Measurements from ENCODE around the gene SCLT1.

DNA sequence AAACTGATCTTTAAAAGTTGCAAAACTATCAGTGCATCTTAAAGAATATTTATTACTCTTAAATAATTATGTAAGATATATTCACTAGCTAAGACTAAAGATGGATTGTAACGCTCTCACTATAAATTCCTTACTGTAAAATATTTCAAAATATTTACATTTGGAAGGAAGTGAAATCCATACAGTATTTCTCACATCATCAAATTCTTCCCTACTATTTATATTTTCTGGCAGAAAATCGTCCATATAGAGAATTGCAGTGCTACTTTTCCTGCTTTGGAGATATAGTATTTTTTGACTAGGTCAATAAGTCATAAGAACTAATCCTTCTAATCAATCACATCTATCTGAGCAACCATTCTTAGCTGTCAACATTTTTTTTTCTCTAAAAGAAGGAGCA lies 52.9 kb downstream of the SCLT1 start:
- TF ChIP-seq POLR2A (IDR thresholded peaks at IDR 0.05) = no peak
- TF ChIP-seq, protein P1, sequence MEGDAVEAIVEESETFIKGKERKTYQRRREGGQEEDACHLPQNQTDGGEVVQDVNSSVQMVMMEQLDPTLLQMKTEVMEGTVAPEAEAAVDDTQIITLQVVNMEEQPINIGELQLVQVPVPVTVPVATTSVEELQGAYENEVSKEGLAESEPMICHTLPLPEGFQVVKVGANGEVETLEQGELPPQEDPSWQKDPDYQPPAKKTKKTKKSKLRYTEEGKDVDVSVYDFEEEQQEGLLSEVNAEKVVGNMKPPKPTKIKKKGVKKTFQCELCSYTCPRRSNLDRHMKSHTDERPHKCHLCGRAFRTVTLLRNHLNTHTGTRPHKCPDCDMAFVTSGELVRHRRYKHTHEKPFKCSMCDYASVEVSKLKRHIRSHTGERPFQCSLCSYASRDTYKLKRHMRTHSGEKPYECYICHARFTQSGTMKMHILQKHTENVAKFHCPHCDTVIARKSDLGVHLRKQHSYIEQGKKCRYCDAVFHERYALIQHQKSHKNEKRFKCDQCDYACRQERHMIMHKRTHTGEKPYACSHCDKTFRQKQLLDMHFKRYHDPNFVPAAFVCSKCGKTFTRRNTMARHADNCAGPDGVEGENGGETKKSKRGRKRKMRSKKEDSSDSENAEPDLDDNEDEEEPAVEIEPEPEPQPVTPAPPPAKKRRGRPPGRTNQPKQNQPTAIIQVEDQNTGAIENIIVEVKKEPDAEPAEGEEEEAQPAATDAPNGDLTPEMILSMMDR (IDR thresholded peaks at IDR 0.05) = no peak

Measured in testis (tissue), 2 donors.